ENCODE data around the gene NPAS4. TPM values are rescaled to one million over a fixed set of nuclear protein-coding genes. Genes with fewer than 3 reads are reported as not detected.

Gene NPAS4
- total RNA-seq, 3 donors from 2014 or later, result not detected

GRCh38 chr11:66472054-66472453, 51.2 kb downstream of the NPAS4 start:
- no peak for DNase-seq
- peaks cover 12% of the 10 kb centered on the region for H3K4me1 Mint-ChIP-seq (ENCODE audit: low read depth)
- H3K4me3 Mint-ChIP-seq, result no peak overlapping the region
- no peaks in the 10 kb centered on the region for H3K9me3 Mint-ChIP-seq
- H3K36me3 Mint-ChIP-seq (ENCODE audit: insufficient read depth), result no peaks in the 10 kb centered on the region
- H3K27me3 Mint-ChIP-seq (ENCODE audit: low read depth), result no peaks in the 10 kb centered on the region
- ATAC-seq, result no peak

GRCh38 chr11:66473167-66473566, 52.3 kb downstream of the NPAS4 start:
- H3K4me1 Mint-ChIP-seq (ENCODE audit: low read depth), result peaks cover 4% of the 10 kb centered on the region
- H3K27me3 Mint-ChIP-seq (ENCODE audit: low read depth), result no peaks in the 10 kb centered on the region
- DNase-seq, result no peak
- no peak for ATAC-seq
- H3K36me3 Mint-ChIP-seq (ENCODE audit: insufficient read depth), result no peaks in the 10 kb centered on the region
- no peak overlapping the region for H3K4me3 Mint-ChIP-seq
- H3K9me3 Mint-ChIP-seq, result no peaks in the 10 kb centered on the region

- ATAC-seq, result no peak
- Mint-ChIP-seq H3K4me1 (ENCODE audit: low read depth) (no peaks in the 10 kb centered on the region), H3K36me3 (ENCODE audit: insufficient read depth) (no peaks in the 10 kb centered on the region), H3K4me3 (no peak overlapping the region), H3K9me3 (no peaks in the 10 kb centered on the region), H3K27me3 (ENCODE audit: low read depth) (no peaks in the 10 kb centered on the region)
- no peak for DNase-seq
These were observed 53.0 kb downstream of the NPAS4 start for GRCh38 chr11:66473608-66474515.

- Mint-ChIP-seq H3K9me3 (no peaks in the 10 kb centered on the region), H3K4me1 (ENCODE audit: low read depth) (peaks cover 7% of the 10 kb centered on the region), H3K4me3 (no peak overlapping the region), H3K27me3 (ENCODE audit: low read depth) (no peaks in the 10 kb centered on the region), H3K36me3 (ENCODE audit: insufficient read depth) (no peaks in the 10 kb centered on the region)
- no peak for DNase-seq
- no peak for ATAC-seq
These were observed 54.7 kb downstream of the NPAS4 start for GRCh38 chr11:66475349-66476172.

Other genes starting within 250 kb of the NPAS4 start
- gene KLC2, start 163.3 kb upstream of the NPAS4 start, total RNA-seq, result 10 to 100 TPM; 86.3 to 92.2 (median 89.2) TPM
- 100 to 1,000 TPM; 118 to 125 (median 120) TPM for gene RAB1B, start 152.4 kb upstream of the NPAS4 start, total RNA-seq
- 1 to 10 TPM; 1.4 to 1.8 (median 1.7) TPM for gene CNIH2, start 142.9 kb upstream of the NPAS4 start, total RNA-seq
- gene YIF1A, start 131.9 kb upstream of the NPAS4 start, total RNA-seq, result 100 to 1,000 TPM; 154 to 170 (median 159) TPM
- under 1 TPM in 1 of 3 donors, not detected in 2; 0.11 TPM for gene TMEM151A, start 129.1 kb upstream of the NPAS4 start, total RNA-seq
- 1 to 10 TPM in 1 of 3 donors, under 1 TPM in 2; 0.65 to 1.5 (median 0.82) TPM for gene CD248, start 104.0 kb upstream of the NPAS4 start, total RNA-seq
- gene RIN1, start 84.6 kb upstream of the NPAS4 start, total RNA-seq, result 1 to 10 TPM; 1.4 to 2.2 (median 1.7) TPM
- 100 to 1,000 TPM in 1 of 3 donors, 10 to 100 TPM in 2; 91.1 to 105 (median 94.9) TPM for gene BRMS1, start 75.9 kb upstream of the NPAS4 start, total RNA-seq
- gene B4GAT1, start 73.4 kb upstream of the NPAS4 start, total RNA-seq, result 10 to 100 TPM in 1 of 3 donors, 1 to 10 TPM in 2; 6.4 to 10.3 (median 8.0) TPM
- gene SLC29A2, start 49.3 kb upstream of the NPAS4 start, total RNA-seq, result 10 to 100 TPM; 10.5 to 15.7 (median 11.4) TPM
- gene MRPL11, start 17.8 kb downstream of the NPAS4 start, total RNA-seq, result 100 to 1,000 TPM; 124 to 141 (median 129) TPM
- gene PELI3, start 45.9 kb downstream of the NPAS4 start, total RNA-seq, result 1 to 10 TPM; 4.9 to 8.5 (median 7.8) TPM
- gene DPP3, start 59.4 kb downstream of the NPAS4 start, total RNA-seq, result 100 to 1,000 TPM; 123 to 142 (median 132) TPM
- 10 to 100 TPM; 13.1 to 13.8 (median 13.6) TPM for gene BBS1, start 89.6 kb downstream of the NPAS4 start, total RNA-seq
- gene ZDHHC24, start 125.0 kb downstream of the NPAS4 start, total RNA-seq, result 1 to 10 TPM; 6.3 to 7.3 (median 6.4) TPM
- under 1 TPM in 2 of 3 donors, not detected in 1; 0.08 to 0.18 TPM for gene ACTN3, start 125.9 kb downstream of the NPAS4 start, total RNA-seq
- gene CTSF, start 147.6 kb downstream of the NPAS4 start, total RNA-seq, result under 1 TPM; 0.33 to 0.89 (median 0.63) TPM
- gene CCDC87, start 172.0 kb downstream of the NPAS4 start, total RNA-seq, result under 1 TPM; 0.08 to 0.16 (median 0.13) TPM
- 10 to 100 TPM; 24.5 to 25.3 (median 25.1) TPM for gene CCS, start 172.2 kb downstream of the NPAS4 start, total RNA-seq
- 100 to 1,000 TPM; 201 to 223 (median 206) TPM for gene RBM14, start 195.6 kb downstream of the NPAS4 start, total RNA-seq
- gene RBM4, start 217.7 kb downstream of the NPAS4 start, total RNA-seq, result 100 to 1,000 TPM; 135 to 150 (median 138) TPM

All from activated T-cell treated with anti-CD3 and anti-CD28 coated beads, Interleukin-2, amount 50 U/mL, for 4 hours (primary cell).